Measurements from ENCODE around the gene ZBP1.

Gene ZBP1

GRCh38 chr20:57620274-57620990 lies at the start of gene ZBP1:
Gene ZBP1 (minus strand): TSS chr20:57620426. CDS start chr20:57620295, 131 bp downstream.
- no peak for DNase-seq (ENCODE audit: low read depth in 4 of 4, low spot score in 1 of 4)

GRCh38 chr20:57669632-57670031 lies 49.4 kb upstream of the ZBP1 start:
- DNase-seq (ENCODE audit: low read depth in 4 of 4, low spot score in 1 of 4) = no peak

GRCh38 chr20:57667924-57668782 lies 47.9 kb upstream of the ZBP1 start:
- no peak for DNase-seq (ENCODE audit: low read depth in 4 of 4, low spot score in 1 of 4)

GRCh38 chr20:57667388-57667787 lies 47.2 kb upstream of the ZBP1 start:
- DNase-seq (ENCODE audit: low read depth in 4 of 4, low spot score in 1 of 4) = no peak

- DNase-seq (ENCODE audit: low read depth in 4 of 4, low spot score in 1 of 4) = no peak
Measured at GRCh38 chr20:57666834-57667157, 46.6 kb upstream of the ZBP1 start.

- DNase-seq (ENCODE audit: low read depth in 4 of 4, low spot score in 1 of 4) = no peak
Measured at GRCh38 chr20:57666106-57666833, 46.0 kb upstream of the ZBP1 start.

GRCh38 chr20:57665589-57665971 lies 45.4 kb upstream of the ZBP1 start:
- DNase-seq (ENCODE audit: low read depth in 4 of 4, low spot score in 1 of 4) = no peak

- DNase-seq (ENCODE audit: low read depth in 4 of 4, low spot score in 1 of 4) = no peak
Measured at GRCh38 chr20:57664924-57665588, 44.8 kb upstream of the ZBP1 start.

- no peak for DNase-seq (ENCODE audit: low read depth in 4 of 4, low spot score in 1 of 4)
Measured at GRCh38 chr20:57664476-57664875, 44.2 kb upstream of the ZBP1 start.

GRCh38 chr20:57663681-57664451 lies 43.6 kb upstream of the ZBP1 start:
- DNase-seq (ENCODE audit: low read depth in 4 of 4, low spot score in 1 of 4) = no peak

GRCh38 chr20:57663241-57663640 lies 43.0 kb upstream of the ZBP1 start:
- no peak for DNase-seq (ENCODE audit: low read depth in 4 of 4, low spot score in 1 of 4)

- DNase-seq (ENCODE audit: low read depth in 4 of 4, low spot score in 1 of 4) = no peak
Measured at GRCh38 chr20:57662456-57663240, 42.4 kb upstream of the ZBP1 start.

GRCh38 chr20:57661746-57662455 lies 41.7 kb upstream of the ZBP1 start:
- DNase-seq (ENCODE audit: low read depth in 4 of 4, low spot score in 1 of 4) = no peak

GRCh38 chr20:57660922-57661745 lies 40.9 kb upstream of the ZBP1 start:
- DNase-seq (ENCODE audit: low read depth in 4 of 4, low spot score in 1 of 4) = no peak

GRCh38 chr20:57660181-57660921 lies 40.1 kb upstream of the ZBP1 start:
- DNase-seq (ENCODE audit: low read depth in 4 of 4, low spot score in 1 of 4) = no peak

GRCh38 chr20:57659517-57660180 lies 39.4 kb upstream of the ZBP1 start:
- no peak for DNase-seq (ENCODE audit: low read depth in 4 of 4, low spot score in 1 of 4)
